ENCODE measurements around the gene SPC24. TPM values are rescaled to one million over a fixed set of nuclear protein-coding genes. Genes with fewer than 3 reads are reported as not detected.

The SPC24 gene
- total and polyA plus RNA-seq, 5 donors, result 0.56 to 4.4 (median 3.2) TPM

Small RNAs within 50 kb of the gene (microRNA-seq; reads per million reads assigned to microRNA genes)
- gene MIR6886, result 0.54 to 1.3 reads per million in 2 donors

Other genes with a start within 250 kb of the SPC24 start
- 10 to 100 TPM; 19.3 to 25.5 (median 24.4) TPM for gene YIPF2, start 227.1 kb downstream of the SPC24 start, total RNA-seq
- gene YIPF2, start 227.1 kb downstream of the SPC24 start, polyA plus RNA-seq, result 26.5 TPM
- gene TIMM29, start 227.0 kb downstream of the SPC24 start, total RNA-seq, result 10 to 100 TPM; 12.2 to 14.5 (median 13.0) TPM
- 14.1 TPM for gene TIMM29, start 227.0 kb downstream of the SPC24 start, polyA plus RNA-seq
- gene SMARCA4, start 194.8 kb downstream of the SPC24 start, total RNA-seq, result 10 to 100 TPM; 33.1 to 49.6 (median 45.6) TPM
- gene SMARCA4, start 194.8 kb downstream of the SPC24 start, polyA plus RNA-seq, result 39.7 TPM
- gene LDLR, start 66.3 kb downstream of the SPC24 start, total RNA-seq, result 100 to 1,000 TPM in 1 of 4 donors, 10 to 100 TPM in 2, 1 to 10 TPM in 1; 7.6 to 101 (median 21.6) TPM
- gene LDLR, start 66.3 kb downstream of the SPC24 start, polyA plus RNA-seq, result 19.3 TPM
- 100 to 1,000 TPM; 244 to 324 (median 295) TPM for gene KANK2, start 41.8 kb upstream of the SPC24 start, total RNA-seq
- 259 TPM for gene KANK2, start 41.8 kb upstream of the SPC24 start, polyA plus RNA-seq
- under 1 TPM in 3 of 4 donors, not detected in 1; 0.47 to 0.84 (median 0.51) TPM for gene ANGPTL8, start 83.8 kb upstream of the SPC24 start, total RNA-seq
- 4.8 TPM for gene ANGPTL8, start 83.8 kb upstream of the SPC24 start, polyA plus RNA-seq
- 10 to 100 TPM; 35.0 to 68.5 (median 36.3) TPM for gene DOCK6, start 106.7 kb upstream of the SPC24 start, total RNA-seq
- gene DOCK6, start 106.7 kb upstream of the SPC24 start, polyA plus RNA-seq, result 23.8 TPM
- gene TSPAN16, start 140.4 kb upstream of the SPC24 start, total RNA-seq, result not detected
- not detected for gene TSPAN16, start 140.4 kb upstream of the SPC24 start, polyA plus RNA-seq
- 10 to 100 TPM; 12.2 to 12.7 (median 12.3) TPM for gene RAB3D, start 183.9 kb upstream of the SPC24 start, total RNA-seq
- gene RAB3D, start 183.9 kb upstream of the SPC24 start, polyA plus RNA-seq, result 4.1 TPM
- 100 to 1,000 TPM in 2 of 4 donors, 10 to 100 TPM in 2; 92.9 to 105 (median 98.1) TPM for gene TMEM205, start 190.5 kb upstream of the SPC24 start, total RNA-seq
- 149 TPM for gene TMEM205, start 190.5 kb upstream of the SPC24 start, polyA plus RNA-seq
- 10 to 100 TPM; 16.7 to 26.5 (median 24.9) TPM for gene CCDC159, start 190.7 kb upstream of the SPC24 start, total RNA-seq
- 34.2 TPM for gene CCDC159, start 190.7 kb upstream of the SPC24 start, polyA plus RNA-seq
- 10 to 100 TPM; 23.2 to 32.1 (median 26.3) TPM for gene PLPPR2, start 199.7 kb upstream of the SPC24 start, total RNA-seq
- gene PLPPR2, start 199.7 kb upstream of the SPC24 start, polyA plus RNA-seq, result 19.7 TPM
- 1 to 10 TPM; 1.0 to 1.9 (median 1.3) TPM for gene SWSAP1, start 218.9 kb upstream of the SPC24 start, total RNA-seq
- gene SWSAP1, start 218.9 kb upstream of the SPC24 start, polyA plus RNA-seq, result 1.9 TPM
- gene EPOR, start 228.5 kb upstream of the SPC24 start, total RNA-seq, result 10 to 100 TPM in 3 of 4 donors, 1 to 10 TPM in 1; 8.5 to 12.6 (median 11.5) TPM
- 10.3 TPM for gene EPOR, start 228.5 kb upstream of the SPC24 start, polyA plus RNA-seq